ENCODE results near the gene C1orf122.

Gene C1orf122

GRCh38 chr1:37831109-37831508, 23.5 kb downstream of the C1orf122 start:
- DNase-seq (ENCODE audit: low read depth) = no peak

GRCh38 chr1:37831809-37832208, 24.2 kb downstream of the C1orf122 start:
- no peak for DNase-seq (ENCODE audit: low read depth)
- TF ChIP-seq CTCF (IDR thresholded peaks at IDR 0.05; ENCODE audit: insufficient read depth, low read depth, low read length, missing control alignments) = no peak
- no peak overlapping the region for H3K4me3 ChIP-seq (ENCODE audit: low read depth, low read length)

More at GRCh38 chr1:37831109-37831508, 23.5 kb downstream of the C1orf122 start:
- no peak for TF ChIP-seq CTCF (IDR thresholded peaks at IDR 0.05; ENCODE audit: insufficient read depth, low read depth, low read length, missing control alignments)
- no peak overlapping the region for H3K4me3 ChIP-seq (ENCODE audit: low read depth, low read length)

- no peak for TF ChIP-seq CTCF (IDR thresholded peaks at IDR 0.05; ENCODE audit: insufficient read depth, low read depth, low read length, missing control alignments)
- no peak overlapping the region for H3K4me3 ChIP-seq (ENCODE audit: low read depth, low read length)
- DNase-seq (ENCODE audit: low read depth) = no peak
Measured at GRCh38 chr1:37836788-37837187, 29.2 kb downstream of the C1orf122 start.

GRCh38 chr1:37839676-37840075, 32.1 kb downstream of the C1orf122 start:
- TF ChIP-seq CTCF (IDR thresholded peaks at IDR 0.05; ENCODE audit: insufficient read depth, low read depth, low read length, missing control alignments) = no peak
- H3K4me3 ChIP-seq (ENCODE audit: low read depth, low read length) = no peak overlapping the region
- no peak for DNase-seq (ENCODE audit: low read depth)

- no peak for DNase-seq (ENCODE audit: low read depth)
- TF ChIP-seq CTCF (IDR thresholded peaks at IDR 0.05; ENCODE audit: insufficient read depth, low read depth, low read length, missing control alignments) = no peak
- no peak overlapping the region for H3K4me3 ChIP-seq (ENCODE audit: low read depth, low read length)
Measured at GRCh38 chr1:37840711-37841110, 33.1 kb downstream of the C1orf122 start.

GRCh38 chr1:37841652-37842051, 34.1 kb downstream of the C1orf122 start:
- no peak overlapping the region for H3K4me3 ChIP-seq (ENCODE audit: low read depth, low read length)
- DNase-seq (ENCODE audit: low read depth) = no peak
- TF ChIP-seq CTCF (IDR thresholded peaks at IDR 0.05; ENCODE audit: insufficient read depth, low read depth, low read length, missing control alignments) = no peak

- no peak for DNase-seq (ENCODE audit: low read depth)
- no peak overlapping the region for H3K4me3 ChIP-seq (ENCODE audit: low read depth, low read length)
- no peak for TF ChIP-seq CTCF (IDR thresholded peaks at IDR 0.05; ENCODE audit: insufficient read depth, low read depth, low read length, missing control alignments)
Measured at GRCh38 chr1:37844536-37844935, 36.9 kb downstream of the C1orf122 start.
